Measurements from ENCODE around the gene SNX30. TPM values are rescaled to one million over a fixed set of nuclear protein-coding genes. Genes with fewer than 3 reads are reported as not detected.

SNX30 gene, protein sequence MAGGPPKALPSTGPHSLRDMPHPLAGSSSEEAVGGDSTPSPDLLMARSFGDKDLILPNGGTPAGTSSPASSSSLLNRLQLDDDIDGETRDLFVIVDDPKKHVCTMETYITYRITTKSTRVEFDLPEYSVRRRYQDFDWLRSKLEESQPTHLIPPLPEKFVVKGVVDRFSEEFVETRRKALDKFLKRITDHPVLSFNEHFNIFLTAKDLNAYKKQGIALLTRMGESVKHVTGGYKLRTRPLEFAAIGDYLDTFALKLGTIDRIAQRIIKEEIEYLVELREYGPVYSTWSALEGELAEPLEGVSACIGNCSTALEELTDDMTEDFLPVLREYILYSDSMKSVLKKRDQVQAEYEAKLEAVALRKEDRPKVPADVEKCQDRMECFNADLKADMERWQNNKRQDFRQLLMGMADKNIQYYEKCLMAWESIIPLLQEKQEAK
- 10.4 and 11.3 TPM in 2 replicates for total RNA-seq

GRCh38 chr9:112750016-112750763 is at the start of gene SNX30:
Gene SNX30, plus strand, starts transcription at chr9:112750760. Its CDS starts 242 bp downstream, at chr9:112751002.

DNA sequence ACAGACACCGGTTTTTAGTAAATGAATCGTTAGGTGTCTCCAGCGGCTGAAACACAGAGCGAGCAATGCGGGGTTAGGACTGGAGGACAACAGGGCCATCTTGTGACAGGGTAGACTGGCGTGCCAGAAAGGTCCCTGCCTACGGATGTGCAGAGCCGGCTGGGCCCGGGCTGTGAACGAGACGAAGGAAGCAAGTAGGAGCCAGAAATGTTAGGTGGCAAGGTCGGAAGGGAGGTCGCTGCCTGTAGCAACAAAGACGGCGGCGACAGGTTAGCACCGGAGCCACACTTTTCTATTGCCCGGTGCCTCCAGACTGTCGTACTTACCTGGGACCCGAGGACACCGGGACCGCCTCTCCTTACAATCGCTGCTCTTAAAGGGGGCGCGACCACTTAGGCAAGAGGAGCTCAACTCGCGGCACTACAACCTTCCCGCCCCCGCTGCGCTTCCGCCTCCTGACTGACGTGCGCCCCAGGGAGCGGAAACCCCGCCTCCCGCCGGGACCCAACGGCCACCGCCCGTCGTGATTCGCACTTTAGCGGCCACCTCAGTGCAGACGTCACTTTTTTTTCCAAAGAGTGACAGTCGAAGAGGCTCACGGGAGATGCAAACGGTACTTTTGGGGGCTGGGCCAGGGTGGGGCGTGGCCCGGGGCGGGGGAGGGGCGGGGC is 32.8 kb upstream of the SNX30 start, which contains the start of gene INIP:
TSS of gene INIP (minus strand) at position 457 of the 671 bp plus-strand sequence. CDS start 1,632 bp downstream, outside the sequence.

GRCh38 chr9:112890106-112891081 is 139.8 kb downstream of the SNX30 start, which contains the start of gene SLC46A2:
Gene SLC46A2, minus strand, starts transcription at chr9:112890876. Its CDS starts 195 bp downstream, at chr9:112890681.

Other genes with a start within 250 kb of the SNX30 start
- 27.9 and 29.3 TPM in 2 replicates for gene INIP, start 32.6 kb upstream of the SNX30 start, total RNA-seq
- not detected in 2 replicates for gene SLC46A2, start 140.1 kb downstream of the SNX30 start, total RNA-seq

Data from thoracic aorta endothelial cell (primary cell).